Measurements from ENCODE around the gene ASGR2. TPM values are rescaled to one million over a fixed set of nuclear protein-coding genes. Genes with fewer than 3 reads are reported as not detected.
A peak's percentile ranks its signal among the peaks of the same experiment; 100 is the strongest.

Gene ASGR2
- total and polyA plus RNA-seq, 2 of the 13 experiments (the other 11 are each of a cell fraction or from before 2014, with no cell fraction given): 320 to 754 TPM

DNA sequence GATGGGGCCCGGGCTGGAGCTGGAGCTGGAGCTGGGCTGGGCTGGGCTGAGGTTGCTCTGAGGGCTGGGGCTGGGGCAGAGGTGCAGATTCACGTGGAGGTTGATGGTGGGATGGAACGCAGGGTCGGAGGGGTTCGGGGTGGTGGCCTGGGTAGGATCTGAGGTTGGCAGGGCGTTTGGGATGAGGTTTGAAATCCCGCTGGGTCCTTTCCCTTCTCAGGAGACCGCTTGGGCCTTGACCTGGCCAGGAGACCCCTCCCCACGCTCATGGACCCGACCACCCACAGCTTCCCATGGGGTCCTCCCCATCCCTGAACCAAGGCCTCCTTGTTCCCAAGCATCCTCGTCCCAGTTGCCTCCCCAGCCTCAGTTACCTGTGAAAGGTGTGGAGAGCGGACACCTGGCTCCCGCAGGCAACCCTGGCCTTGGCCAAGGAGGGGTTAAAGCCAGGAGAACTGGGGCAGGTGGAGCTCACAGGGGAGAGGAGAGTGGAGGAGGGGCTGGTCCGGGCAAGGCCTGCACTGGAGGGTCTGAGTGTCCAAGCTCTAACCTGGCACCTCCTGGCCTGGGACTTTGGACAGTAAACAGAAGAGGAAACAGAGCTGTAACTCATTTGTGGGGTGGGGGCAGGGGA lies at the start of gene ASGR2 (continued):
- TF ChIP-seq, protein P1, sequence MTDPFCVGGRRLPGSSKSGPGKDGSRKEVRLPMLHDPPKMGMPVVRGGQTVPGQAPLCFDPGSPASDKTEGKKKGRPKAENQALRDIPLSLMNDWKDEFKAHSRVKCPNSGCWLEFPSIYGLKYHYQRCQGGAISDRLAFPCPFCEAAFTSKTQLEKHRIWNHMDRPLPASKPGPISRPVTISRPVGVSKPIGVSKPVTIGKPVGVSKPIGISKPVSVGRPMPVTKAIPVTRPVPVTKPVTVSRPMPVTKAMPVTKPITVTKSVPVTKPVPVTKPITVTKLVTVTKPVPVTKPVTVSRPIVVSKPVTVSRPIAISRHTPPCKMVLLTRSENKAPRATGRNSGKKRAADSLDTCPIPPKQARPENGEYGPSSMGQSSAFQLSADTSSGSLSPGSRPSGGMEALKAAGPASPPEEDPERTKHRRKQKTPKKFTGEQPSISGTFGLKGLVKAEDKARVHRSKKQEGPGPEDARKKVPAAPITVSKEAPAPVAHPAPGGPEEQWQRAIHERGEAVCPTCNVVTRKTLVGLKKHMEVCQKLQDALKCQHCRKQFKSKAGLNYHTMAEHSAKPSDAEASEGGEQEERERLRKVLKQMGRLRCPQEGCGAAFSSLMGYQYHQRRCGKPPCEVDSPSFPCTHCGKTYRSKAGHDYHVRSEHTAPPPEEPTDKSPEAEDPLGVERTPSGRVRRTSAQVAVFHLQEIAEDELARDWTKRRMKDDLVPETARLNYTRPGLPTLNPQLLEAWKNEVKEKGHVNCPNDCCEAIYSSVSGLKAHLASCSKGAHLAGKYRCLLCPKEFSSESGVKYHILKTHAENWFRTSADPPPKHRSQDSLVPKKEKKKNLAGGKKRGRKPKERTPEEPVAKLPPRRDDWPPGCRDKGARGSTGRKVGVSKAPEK (CRISPR knock-in tag; IDR thresholded peaks at IDR 0.05; ENCODE audit: borderline replicate concordance): no peak
- TF ChIP-seq EP300 (IDR thresholded peaks at IDR 0.05; ENCODE audit: low read depth in 2 of 2, low read length in 2 of 2) (peak; percentile 64 to 69; a peak in 3 of 4 replicates), EP300 (CRISPR knock-in tag; IDR thresholded peaks at IDR 0.05; ENCODE audit: borderline replicate concordance) (peak; percentile 88), KLF16 (CRISPR knock-in tag; IDR thresholded peaks at IDR 0.05) (peak in 1 of 2 experiments; percentile 28; a peak in 1 of 4 replicates), PAX8 (CRISPR knock-in tag; IDR thresholded peaks at IDR 0.05; ENCODE audit: borderline replicate concordance) (no peak), ZNF441 (CRISPR knock-in tag; IDR thresholded peaks at IDR 0.05; ENCODE audit: borderline replicate concordance) (peak; percentile 70; the same call in 1 of the 2 replicates), ZNF207 (IDR thresholded peaks at IDR 0.05; ENCODE audit: borderline replicate concordance) (no peak), ZNF775 (CRISPR knock-in tag; IDR thresholded peaks at IDR 0.05; ENCODE audit: borderline replicate concordance) (no peak), ZNF143 (CRISPR knock-in tag; IDR thresholded peaks at IDR 0.05) (no peak), ZNF841 (CRISPR knock-in tag; IDR thresholded peaks at IDR 0.05; ENCODE audit: borderline replicate concordance) (no peak)
- TF ChIP-seq, protein P2, sequence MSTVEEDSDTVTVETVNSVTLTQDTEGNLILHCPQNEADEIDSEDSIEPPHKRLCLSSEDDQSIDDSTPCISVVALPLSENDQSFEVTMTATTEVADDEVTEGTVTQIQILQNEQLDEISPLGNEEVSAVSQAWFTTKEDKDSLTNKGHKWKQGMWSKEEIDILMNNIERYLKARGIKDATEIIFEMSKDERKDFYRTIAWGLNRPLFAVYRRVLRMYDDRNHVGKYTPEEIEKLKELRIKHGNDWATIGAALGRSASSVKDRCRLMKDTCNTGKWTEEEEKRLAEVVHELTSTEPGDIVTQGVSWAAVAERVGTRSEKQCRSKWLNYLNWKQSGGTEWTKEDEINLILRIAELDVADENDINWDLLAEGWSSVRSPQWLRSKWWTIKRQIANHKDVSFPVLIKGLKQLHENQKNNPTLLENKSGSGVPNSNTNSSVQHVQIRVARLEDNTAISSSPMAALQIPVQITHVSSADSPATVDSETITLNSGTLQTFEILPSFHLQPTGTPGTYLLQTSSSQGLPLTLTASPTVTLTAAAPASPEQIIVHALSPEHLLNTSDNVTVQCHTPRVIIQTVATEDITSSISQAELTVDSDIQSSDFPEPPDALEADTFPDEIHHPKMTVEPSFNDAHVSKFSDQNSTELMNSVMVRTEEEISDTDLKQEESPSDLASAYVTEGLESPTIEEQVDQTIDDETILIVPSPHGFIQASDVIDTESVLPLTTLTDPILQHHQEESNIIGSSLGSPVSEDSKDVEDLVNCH (CRISPR knock-in tag; IDR thresholded peaks at IDR 0.05): no peak
- TF ChIP-seq, protein P3, sequence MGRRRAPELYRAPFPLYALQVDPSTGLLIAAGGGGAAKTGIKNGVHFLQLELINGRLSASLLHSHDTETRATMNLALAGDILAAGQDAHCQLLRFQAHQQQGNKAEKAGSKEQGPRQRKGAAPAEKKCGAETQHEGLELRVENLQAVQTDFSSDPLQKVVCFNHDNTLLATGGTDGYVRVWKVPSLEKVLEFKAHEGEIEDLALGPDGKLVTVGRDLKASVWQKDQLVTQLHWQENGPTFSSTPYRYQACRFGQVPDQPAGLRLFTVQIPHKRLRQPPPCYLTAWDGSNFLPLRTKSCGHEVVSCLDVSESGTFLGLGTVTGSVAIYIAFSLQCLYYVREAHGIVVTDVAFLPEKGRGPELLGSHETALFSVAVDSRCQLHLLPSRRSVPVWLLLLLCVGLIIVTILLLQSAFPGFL (CRISPR knock-in tag; IDR thresholded peaks at IDR 0.05): no peak
- TF ChIP-seq, protein P4, sequence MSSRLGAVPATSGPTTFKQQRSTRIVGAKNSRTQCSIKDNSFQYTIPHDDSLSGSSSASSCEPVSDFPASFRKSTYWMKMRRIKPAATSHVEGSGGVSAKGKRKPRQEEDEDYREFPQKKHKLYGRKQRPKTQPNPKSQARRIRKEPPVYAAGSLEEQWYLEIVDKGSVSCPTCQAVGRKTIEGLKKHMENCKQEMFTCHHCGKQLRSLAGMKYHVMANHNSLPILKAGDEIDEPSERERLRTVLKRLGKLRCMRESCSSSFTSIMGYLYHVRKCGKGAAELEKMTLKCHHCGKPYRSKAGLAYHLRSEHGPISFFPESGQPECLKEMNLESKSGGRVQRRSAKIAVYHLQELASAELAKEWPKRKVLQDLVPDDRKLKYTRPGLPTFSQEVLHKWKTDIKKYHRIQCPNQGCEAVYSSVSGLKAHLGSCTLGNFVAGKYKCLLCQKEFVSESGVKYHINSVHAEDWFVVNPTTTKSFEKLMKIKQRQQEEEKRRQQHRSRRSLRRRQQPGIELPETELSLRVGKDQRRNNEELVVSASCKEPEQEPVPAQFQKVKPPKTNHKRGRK (CRISPR knock-in tag; IDR thresholded peaks at IDR 0.05): no peak
- TF ChIP-seq, protein P5, sequence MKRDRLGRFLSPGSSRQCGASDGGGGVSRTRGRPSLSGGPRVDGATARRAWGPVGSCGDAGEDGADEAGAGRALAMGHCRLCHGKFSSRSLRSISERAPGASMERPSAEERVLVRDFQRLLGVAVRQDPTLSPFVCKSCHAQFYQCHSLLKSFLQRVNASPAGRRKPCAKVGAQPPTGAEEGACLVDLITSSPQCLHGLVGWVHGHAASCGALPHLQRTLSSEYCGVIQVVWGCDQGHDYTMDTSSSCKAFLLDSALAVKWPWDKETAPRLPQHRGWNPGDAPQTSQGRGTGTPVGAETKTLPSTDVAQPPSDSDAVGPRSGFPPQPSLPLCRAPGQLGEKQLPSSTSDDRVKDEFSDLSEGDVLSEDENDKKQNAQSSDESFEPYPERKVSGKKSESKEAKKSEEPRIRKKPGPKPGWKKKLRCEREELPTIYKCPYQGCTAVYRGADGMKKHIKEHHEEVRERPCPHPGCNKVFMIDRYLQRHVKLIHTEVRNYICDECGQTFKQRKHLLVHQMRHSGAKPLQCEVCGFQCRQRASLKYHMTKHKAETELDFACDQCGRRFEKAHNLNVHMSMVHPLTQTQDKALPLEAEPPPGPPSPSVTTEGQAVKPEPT (CRISPR knock-in tag; IDR thresholded peaks at IDR 0.05; ENCODE audit: low read depth): peak; percentile 64; the same call in 1 of the 2 replicates
- TF ChIP-seq, protein P6, sequence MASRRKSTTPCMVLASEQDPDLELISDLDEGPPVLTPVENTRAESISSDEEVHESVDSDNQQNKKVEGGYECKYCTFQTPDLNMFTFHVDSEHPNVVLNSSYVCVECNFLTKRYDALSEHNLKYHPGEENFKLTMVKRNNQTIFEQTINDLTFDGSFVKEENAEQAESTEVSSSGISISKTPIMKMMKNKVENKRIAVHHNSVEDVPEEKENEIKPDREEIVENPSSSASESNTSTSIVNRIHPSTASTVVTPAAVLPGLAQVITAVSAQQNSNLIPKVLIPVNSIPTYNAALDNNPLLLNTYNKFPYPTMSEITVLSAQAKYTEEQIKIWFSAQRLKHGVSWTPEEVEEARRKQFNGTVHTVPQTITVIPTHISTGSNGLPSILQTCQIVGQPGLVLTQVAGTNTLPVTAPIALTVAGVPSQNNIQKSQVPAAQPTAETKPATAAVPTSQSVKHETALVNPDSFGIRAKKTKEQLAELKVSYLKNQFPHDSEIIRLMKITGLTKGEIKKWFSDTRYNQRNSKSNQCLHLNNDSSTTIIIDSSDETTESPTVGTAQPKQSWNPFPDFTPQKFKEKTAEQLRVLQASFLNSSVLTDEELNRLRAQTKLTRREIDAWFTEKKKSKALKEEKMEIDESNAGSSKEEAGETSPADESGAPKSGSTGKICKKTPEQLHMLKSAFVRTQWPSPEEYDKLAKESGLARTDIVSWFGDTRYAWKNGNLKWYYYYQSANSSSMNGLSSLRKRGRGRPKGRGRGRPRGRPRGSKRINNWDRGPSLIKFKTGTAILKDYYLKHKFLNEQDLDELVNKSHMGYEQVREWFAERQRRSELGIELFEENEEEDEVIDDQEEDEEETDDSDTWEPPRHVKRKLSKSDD (CRISPR knock-in tag; IDR thresholded peaks at IDR 0.05; ENCODE audit: low read depth): peak; percentile 71; the same call in 1 of the 2 replicates
